HFFc6 (cell line): Measurements from ENCODE around the gene TRIM40. TPM values are rescaled to one million over a fixed set of nuclear protein-coding genes. Genes with fewer than 3 reads are reported as not detected.
A peak's percentile ranks its signal among the peaks of the same experiment; 100 is the strongest.
"Not testable (repeated sequence)": the region's sequence is repeated elsewhere in the genome, so short reads cannot be mapped to it uniquely, and the experiment has no call there.

Experiments
- DNase-seq: peaks from one replicate; pipeline ENCODE4 v3.0.0-alpha.2; 2018
- H3K27ac Mint-ChIP-seq: 2 replicates; pipeline ENCODE4 v1.8.0; 2020; ENCODE audit warnings: mild to moderate bottlenecking, mixed read lengths
- H3K27me3 Mint-ChIP-seq: 2 replicates; pipeline ENCODE4 v1.8.0; 2021; ENCODE audit warnings: mild to moderate bottlenecking, moderate library complexity, mixed read lengths; ENCODE audit not compliant: insufficient read depth
- H3K36me3 Mint-ChIP-seq: 2 replicates; pipeline ENCODE4 v1.8.0; 2021; ENCODE audit warnings: low read depth, mixed read lengths
- H3K4me1 Mint-ChIP-seq: 2 replicates; pipeline ENCODE4 v1.8.0; 2020; ENCODE audit warnings: low read depth, mixed read lengths
- H3K4me3 Mint-ChIP-seq: 2 replicates; pipeline ENCODE4 v1.8.0; 2020; ENCODE audit warnings: mild to moderate bottlenecking, moderate library complexity, mixed read lengths
- H3K9me3 Mint-ChIP-seq: 2 replicates; pipeline ENCODE4 v1.8.0; 2020; ENCODE audit warnings: mild to moderate bottlenecking, mixed read lengths
- CTCF ChIP-seq: fragments of 200-600 bp; sonication (generic); IDR thresholded peaks from 2 replicates; pipeline ENCODE4 v1.5.0; 2021; ENCODE audit warnings: antibody characterized with exemption, mild to moderate bottlenecking
- total RNA-seq, 6 experiments: library from RNA; stranded (reverse); fragmentation: NEBNext Ultra II Directional; extraction: Animal tissue kit (Norgen Biotek cat#: 25700); gene quantifications; 2 replicates in 1 of 6; 3 replicates in 5 of 6; pipeline ENCODE4 v1.2.3, GENCODE V29; 2021

TRIM40 gene
- total RNA-seq, 6 experiments from 2014 or later, result not detected

GRCh38 chr6:30112402-30112994, 23.4 kb upstream of the TRIM40 start:
- Mint-ChIP-seq H3K36me3 (no peaks in the 10 kb centered on the region), H3K9me3 (no peaks in the 10 kb centered on the region), H3K4me1 (no peaks in the 10 kb centered on the region), H3K4me3 (no peak overlapping the region), H3K27me3 (peaks cover 48% of the 10 kb centered on the region), H3K27ac (no peak overlapping the region)
- TF ChIP-seq CTCF, result no peak
- no peak for DNase-seq

- H3K27me3 Mint-ChIP-seq, result peaks cover 45% of the 10 kb centered on the region
These were observed 22.8 kb upstream of the TRIM40 start, which contains the start of gene TRIM31 for GRCh38 chr6:30113003-30113759. Gene TRIM31, minus strand, starts transcription at chr6:30113090. Its CDS starts 285 bp downstream, at chr6:30112805.

GRCh38 chr6:30113841-30114240, 22.1 kb upstream of the TRIM40 start:
- no peaks in the 10 kb centered on the region for H3K9me3 Mint-ChIP-seq
- peaks cover 39% of the 10 kb centered on the region for H3K27me3 Mint-ChIP-seq
- H3K36me3 Mint-ChIP-seq, result no peaks in the 10 kb centered on the region
- H3K4me3 Mint-ChIP-seq, result no peak overlapping the region
- H3K4me1 Mint-ChIP-seq, result peaks cover 5% of the 10 kb centered on the region
- DNase-seq, result no peak
- no peak for TF ChIP-seq CTCF
- H3K27ac Mint-ChIP-seq, result no peak overlapping the region

More at GRCh38 chr6:30113003-30113759, 22.8 kb upstream of the TRIM40 start, which contains the start of gene TRIM31:
- H3K36me3 Mint-ChIP-seq, result no peaks in the 10 kb centered on the region
- H3K9me3 Mint-ChIP-seq, result no peaks in the 10 kb centered on the region
- no peak within 1 kb of the TSS for H3K4me3 Mint-ChIP-seq
- H3K4me1 Mint-ChIP-seq, result no peaks in the 10 kb centered on the region
- no peak within 1 kb of the TSS for H3K27ac Mint-ChIP-seq
- DNase-seq, result no peak
- no peak for TF ChIP-seq CTCF

- Mint-ChIP-seq H3K27me3 (peaks cover 18% of the 10 kb centered on the region), H3K36me3 (no peaks in the 10 kb centered on the region), H3K9me3 (no peaks in the 10 kb centered on the region), H3K4me3 (no peak overlapping the region), H3K27ac (no peak overlapping the region), H3K4me1 (peaks cover 17% of the 10 kb centered on the region)
- DNase-seq, result no peak
- TF ChIP-seq CTCF, result peak; percentile 62
These were observed 19.2 kb upstream of the TRIM40 start for GRCh38 chr6:30116724-30117123.

- not testable (repeated sequence) for H3K27ac Mint-ChIP-seq, H3K9me3 Mint-ChIP-seq, H3K27me3 Mint-ChIP-seq, H3K36me3 Mint-ChIP-seq, H3K4me3 Mint-ChIP-seq, DNase-seq
- H3K4me1 Mint-ChIP-seq, result peaks cover 30% of the 10 kb centered on the region
These were observed 17.2 kb upstream of the TRIM40 start for GRCh38 chr6:30118691-30119090.
